ENCODE measurements around the gene FXYD4. TPM values are rescaled to one million over a fixed set of nuclear protein-coding genes. Genes with fewer than 3 reads are reported as not detected.

FXYD4 gene
- total RNA-seq, 1 experiment from 2014 or later: not detected

GRCh38 chr10:43420369-43421200 lies 49.1 kb downstream of the FXYD4 start (continued):
- no peak for TF ChIP-seq ZSCAN18 (CRISPR knock-in tag; IDR thresholded peaks at IDR 0.05)
- peak; percentile 93 for TF ChIP-seq GABPB1 (CRISPR knock-in tag; IDR thresholded peaks at IDR 0.05)
- peak; percentile 89; the same call in 1 of the 2 replicates for TF ChIP-seq E2F1 (CRISPR knock-in tag; IDR thresholded peaks at IDR 0.05)
- TF ChIP-seq ESRRA (CRISPR knock-in tag; IDR thresholded peaks at IDR 0.05; ENCODE audit: borderline replicate concordance): peak; percentile 48; the same call in 1 of the 2 replicates
- peak; percentile 56; the same call in 1 of the 2 replicates for TF ChIP-seq USF1 (CRISPR knock-in tag; IDR thresholded peaks at IDR 0.05)
- TF ChIP-seq IRF1 (CRISPR knock-in tag; IDR thresholded peaks at IDR 0.05): peak; percentile 67; the same call in 1 of the 2 replicates
- TF ChIP-seq PREB (CRISPR knock-in tag; IDR thresholded peaks at IDR 0.05; ENCODE audit: borderline replicate concordance): peak; percentile 95
- no peak for TF ChIP-seq ZBTB21 (CRISPR knock-in tag; IDR thresholded peaks at IDR 0.05; ENCODE audit: borderline replicate concordance)
- 0 out of 2 replicates have a peak, but pooled peaks have one; percentile 60 for TF ChIP-seq NR2C2 (CRISPR knock-in tag; IDR thresholded peaks at IDR 0.05)
- peak; percentile 85; the same call in 1 of the 2 replicates for TF ChIP-seq SMAD3 (CRISPR knock-in tag; IDR thresholded peaks at IDR 0.05; ENCODE audit: borderline replicate concordance)
- TF ChIP-seq SP1 (CRISPR knock-in tag; conservative IDR thresholded peaks at IDR 0.05): peak; percentile 57
- TF ChIP-seq NR1H2 (CRISPR knock-in tag; IDR thresholded peaks at IDR 0.05): no peak
- TF ChIP-seq ZNF423 (CRISPR knock-in tag; IDR thresholded peaks at IDR 0.05): peak; percentile 83
- no peak for TF ChIP-seq HMGA2 (CRISPR knock-in tag; IDR thresholded peaks at IDR 0.05)
- no peak for TF ChIP-seq ZNF532 (CRISPR knock-in tag; IDR thresholded peaks at IDR 0.05; ENCODE audit: borderline replicate concordance)
- no peak for TF ChIP-seq ZNF317 (CRISPR knock-in tag; IDR thresholded peaks at IDR 0.05; ENCODE audit: borderline replicate concordance, low read depth)
- peak; percentile 59; the same call in 1 of the 2 replicates for TF ChIP-seq MAX (CRISPR knock-in tag; IDR thresholded peaks at IDR 0.05)
- TF ChIP-seq ATF3 (CRISPR knock-in tag; conservative IDR thresholded peaks at IDR 0.05): no peak
- TF ChIP-seq MYBL2 (CRISPR knock-in tag; IDR thresholded peaks at IDR 0.05): 0 out of 2 replicates have a peak, but pooled peaks have one; percentile 44
- peak; percentile 92 for TF ChIP-seq NFE2L1 (CRISPR knock-in tag; IDR thresholded peaks at IDR 0.05)
- TF ChIP-seq ZNF416 (CRISPR knock-in tag; IDR thresholded peaks at IDR 0.05): no peak
- TF ChIP-seq FOXP1 (CRISPR knock-in tag; IDR thresholded peaks at IDR 0.05; ENCODE audit: borderline replicate concordance): peak; percentile 82
- TF ChIP-seq CREM (CRISPR knock-in tag; IDR thresholded peaks at IDR 0.05): 0 out of 2 replicates have a peak, but pooled peaks have one; percentile 49
- no peak for TF ChIP-seq MLX (CRISPR knock-in tag; IDR thresholded peaks at IDR 0.05)
- peak; percentile 94 for TF ChIP-seq FOXP4 (CRISPR knock-in tag; IDR thresholded peaks at IDR 0.05)

Measured in WTC11 (cell line).